ENCODE data around the gene HES7. TPM values are rescaled to one million over a fixed set of nuclear protein-coding genes. Genes with fewer than 3 reads are reported as not detected.
"Not testable (repeated sequence)": the region's sequence is repeated elsewhere in the genome, so short reads cannot be mapped to it uniquely, and the experiment has no call there.

HES7 gene
- total RNA-seq, 2 experiments from 2014 or later = 0.52 to 0.53 TPM

GRCh38 chr17:8110456-8110804, 13.5 kb downstream of the HES7 start:
- no peaks in the 10 kb centered on the region for H3K9me3 ChIP-seq (ENCODE audit: control insufficient read depth in 1 of 2, insufficient read depth in 1 of 2, low read length in 2 of 2)
- Mint-ChIP-seq H3K27me3 (peaks cover 32% of the 10 kb centered on the region), H3K36me3 (ENCODE audit: low read depth) (no peaks in the 10 kb centered on the region), H3K4me3 (peak overlapping the region; percentile 70), H3K4me1 (ENCODE audit: low read depth) (peaks cover 4% of the 10 kb centered on the region), H3K27ac (peak overlapping the region; percentile 12), H3K9me3 (no peaks in the 10 kb centered on the region)
- peak overlapping the region; percentile 61 for H3K4me3 ChIP-seq (ENCODE audit: low read length)
- H3K27me3 ChIP-seq (ENCODE audit: control insufficient read depth in 1 of 2, insufficient read depth in 2 of 2, low read length in 2 of 2) = peaks cover 13 to 16% of the 10 kb centered on the region in 2 experiments
- ChIA-PET CTCF (interaction anchor here (1.1 to 2.4 kb wide), 10 partner anchors 9 to 52 kb away, joined by 3 to 17 read pairs (median 9); partner anchors contain the start of genes ALOXE3 and HES7), POLR2A (interaction anchor here (0.7 to 2.2 kb wide), 14 partner anchors 9 to 138 kb away, joined by 3 to 41 read pairs (median 4); partner anchors contain the start of genes ALOXE3, CTC1 and HES7)
- no peak overlapping the region for H3K27ac ChIP-seq (ENCODE audit: low read depth in 1 of 2, low read length in 2 of 2)
- H3K4me1 ChIP-seq (ENCODE audit: insufficient read depth, low read length) = peaks cover 13% of the 10 kb centered on the region
- TF ChIP-seq CTCF (IDR thresholded peaks at IDR 0.05) = peak; percentile 12
- H3K36me3 ChIP-seq (ENCODE audit: insufficient read depth, low read length) = no peaks in the 10 kb centered on the region
- ATAC-seq (ENCODE audit: poor library complexity) (no peak), DNase-seq (no peak)
- intact Hi-C loops (cut with DNase I, micrococcal nuclease) = loop anchor here (1.0 to 10.0 kb wide), 4 partner anchors 16 to 264 kb away; partner anchors contain the start of gene KRABD2 (in 1 of the 2)

- Mint-ChIP-seq H3K27ac (peak overlapping the region; percentile 12), H3K9me3 (no peaks in the 10 kb centered on the region), H3K27me3 (peaks cover 26% of the 10 kb centered on the region), H3K36me3 (ENCODE audit: low read depth) (no peaks in the 10 kb centered on the region), H3K4me3 (peak overlapping the region; percentile 45), H3K4me1 (ENCODE audit: low read depth) (peaks cover 4% of the 10 kb centered on the region)
- H3K9me3 ChIP-seq (ENCODE audit: control insufficient read depth in 1 of 2, insufficient read depth in 1 of 2, low read length in 2 of 2) = no peaks in the 10 kb centered on the region
- H3K36me3 ChIP-seq (ENCODE audit: insufficient read depth, low read length) = no peaks in the 10 kb centered on the region
- POLR2A ChIA-PET = interaction anchor here (0.7 to 2.2 kb wide), 13 partner anchors 9 to 138 kb away, joined by 3 to 41 read pairs (median 4); partner anchors contain the start of genes ALOXE3 and CTC1
- peak overlapping the region; percentile 61 for H3K4me3 ChIP-seq (ENCODE audit: low read length)
- DNase-seq (peak; percentile 76 to 91 (median 82)), ATAC-seq (ENCODE audit: poor library complexity) (peak; percentile 99)
- CTCF ChIA-PET = interaction anchor here (0.8 to 2.4 kb wide), 11 partner anchors 9 to 134 kb away, joined by 3 to 17 read pairs (median 8); partner anchors contain the start of genes ALOXE3 and HES7
- H3K27ac ChIP-seq (ENCODE audit: low read depth in 1 of 2, low read length in 2 of 2) = no peak overlapping the region
- peaks cover 13% of the 10 kb centered on the region for H3K4me1 ChIP-seq (ENCODE audit: insufficient read depth, low read length)
- H3K27me3 ChIP-seq (ENCODE audit: control insufficient read depth in 1 of 2, insufficient read depth in 2 of 2, low read length in 2 of 2) = peaks cover 10 to 11% of the 10 kb centered on the region in 2 experiments
- TF ChIP-seq CTCF (IDR thresholded peaks at IDR 0.05) = peak; percentile 97
- intact Hi-C loops (cut with DNase I, micrococcal nuclease) = loop anchor here (1.0 to 10.0 kb wide), 4 partner anchors 16 to 265 kb away; partner anchors contain the start of gene KRABD2 (in 1 of the 2)
Measured at GRCh38 chr17:8109661-8110455, 14.0 kb downstream of the HES7 start.

- Mint-ChIP-seq H3K36me3 (ENCODE audit: low read depth) (no peaks in the 10 kb centered on the region), H3K4me3 (no peak overlapping the region), H3K4me1 (ENCODE audit: low read depth) (peaks cover 4% of the 10 kb centered on the region), H3K9me3 (no peaks in the 10 kb centered on the region), H3K27ac (no peak overlapping the region), H3K27me3 (peaks cover 19% of the 10 kb centered on the region)
- no peak for DNase-seq
- H3K27me3 ChIP-seq (ENCODE audit: control insufficient read depth in 1 of 2, insufficient read depth in 2 of 2, low read length in 2 of 2) = peaks cover 2 to 6% of the 10 kb centered on the region in 2 experiments
- H3K36me3 ChIP-seq (ENCODE audit: insufficient read depth, low read length) = no peaks in the 10 kb centered on the region
- ChIA-PET CTCF (interaction anchor here (0.8 to 2.4 kb wide), 11 partner anchors 8 to 135 kb away, joined by 3 to 17 read pairs (median 5); partner anchors contain the start of gene ALOXE3), POLR2A (interaction anchor here (1.1 to 2.2 kb wide), 8 partner anchors 8 to 139 kb away, joined by 3 to 41 read pairs (median 6); partner anchors contain the start of genes ALOXE3 and CTC1)
- intact Hi-C loops (cut with DNase I, micrococcal nuclease) = no loop called here
- H3K27ac ChIP-seq (ENCODE audit: low read depth in 1 of 2, low read length in 2 of 2) = no peak overlapping the region
- no peaks in the 10 kb centered on the region for H3K9me3 ChIP-seq (ENCODE audit: control insufficient read depth in 1 of 2, insufficient read depth in 1 of 2, low read length in 2 of 2)
- H3K4me1 ChIP-seq (ENCODE audit: insufficient read depth, low read length) = peaks cover 13% of the 10 kb centered on the region
- ATAC-seq (ENCODE audit: poor library complexity) = no peak
- no peak for TF ChIP-seq CTCF (IDR thresholded peaks at IDR 0.05)
- no peak overlapping the region for H3K4me3 ChIP-seq (ENCODE audit: low read length)
Measured at GRCh38 chr17:8108972-8109660, 14.8 kb downstream of the HES7 start.

GRCh38 chr17:8106980-8107379, 16.9 kb downstream of the HES7 start:
- H3K9me3 ChIP-seq (ENCODE audit: control insufficient read depth in 1 of 2, insufficient read depth in 1 of 2, low read length in 2 of 2); POLR2A ChIA-PET; H3K27me3 Mint-ChIP-seq; H3K4me3 ChIP-seq (ENCODE audit: low read length); H3K27ac ChIP-seq (ENCODE audit: low read depth in 1 of 2, low read length in 2 of 2); H3K9me3 Mint-ChIP-seq; H3K36me3 Mint-ChIP-seq (ENCODE audit: low read depth); intact Hi-C loops (cut with DNase I, micrococcal nuclease); DNase-seq; H3K27me3 ChIP-seq (ENCODE audit: control insufficient read depth in 1 of 2, insufficient read depth in 2 of 2, low read length in 2 of 2); ATAC-seq (ENCODE audit: poor library complexity); H3K36me3 ChIP-seq (ENCODE audit: insufficient read depth, low read length); H3K4me1 Mint-ChIP-seq (ENCODE audit: low read depth); H3K27ac Mint-ChIP-seq: not testable (repeated sequence)
- CTCF ChIA-PET = interaction anchor here (0.9 kb wide), 1 partner anchor 12 kb away, joined by 5 read pairs; the partner anchor contains the start of gene ALOXE3
- H3K4me1 ChIP-seq (ENCODE audit: insufficient read depth, low read length) = peaks cover 13% of the 10 kb centered on the region
- peak overlapping the region; percentile 14 for H3K4me3 Mint-ChIP-seq

Data from CD4-positive, alpha-beta T cell (primary cell).